ACHN (cell line): ENCODE data around the gene ADI1.
A peak's percentile ranks its signal among the peaks of the same experiment; 100 is the strongest.

ENCODE experiments used
- DNase-seq: peaks from one replicate; pipeline ENCODE4 v3.0.0-alpha.2; 2015
- in situ Hi-C: cut with HindIII; loops from 2 replicates; pipeline ENCODE4 v1.10.0; 2017; ENCODE audit warnings: low sequenced_read_pairs, low pct_ligation_motif_present, low pct_unique_long_range_greater_than_20kb

The ADI1 gene

DNA sequence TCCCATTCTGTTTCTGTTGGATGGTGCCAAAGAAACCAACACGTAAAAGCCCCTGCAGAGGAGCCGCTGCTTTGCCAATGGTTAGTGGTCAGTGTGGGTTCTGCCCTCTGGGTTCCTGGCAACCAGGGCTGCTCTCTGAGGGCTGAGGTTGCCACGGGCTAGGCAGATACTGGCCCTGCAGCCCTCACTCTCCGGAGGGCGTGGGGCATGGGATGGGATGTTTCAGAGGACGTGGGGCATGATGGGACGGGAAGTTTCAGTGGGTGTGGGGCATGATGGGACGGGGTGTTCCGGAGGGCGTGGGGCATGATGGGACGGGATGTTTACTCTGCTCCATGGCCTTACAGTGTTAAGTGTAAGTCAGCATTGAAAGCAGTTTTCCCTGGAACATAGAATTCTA lies 34.2 kb downstream of the ADI1 start:
- DNase-seq: no peak

DNA sequence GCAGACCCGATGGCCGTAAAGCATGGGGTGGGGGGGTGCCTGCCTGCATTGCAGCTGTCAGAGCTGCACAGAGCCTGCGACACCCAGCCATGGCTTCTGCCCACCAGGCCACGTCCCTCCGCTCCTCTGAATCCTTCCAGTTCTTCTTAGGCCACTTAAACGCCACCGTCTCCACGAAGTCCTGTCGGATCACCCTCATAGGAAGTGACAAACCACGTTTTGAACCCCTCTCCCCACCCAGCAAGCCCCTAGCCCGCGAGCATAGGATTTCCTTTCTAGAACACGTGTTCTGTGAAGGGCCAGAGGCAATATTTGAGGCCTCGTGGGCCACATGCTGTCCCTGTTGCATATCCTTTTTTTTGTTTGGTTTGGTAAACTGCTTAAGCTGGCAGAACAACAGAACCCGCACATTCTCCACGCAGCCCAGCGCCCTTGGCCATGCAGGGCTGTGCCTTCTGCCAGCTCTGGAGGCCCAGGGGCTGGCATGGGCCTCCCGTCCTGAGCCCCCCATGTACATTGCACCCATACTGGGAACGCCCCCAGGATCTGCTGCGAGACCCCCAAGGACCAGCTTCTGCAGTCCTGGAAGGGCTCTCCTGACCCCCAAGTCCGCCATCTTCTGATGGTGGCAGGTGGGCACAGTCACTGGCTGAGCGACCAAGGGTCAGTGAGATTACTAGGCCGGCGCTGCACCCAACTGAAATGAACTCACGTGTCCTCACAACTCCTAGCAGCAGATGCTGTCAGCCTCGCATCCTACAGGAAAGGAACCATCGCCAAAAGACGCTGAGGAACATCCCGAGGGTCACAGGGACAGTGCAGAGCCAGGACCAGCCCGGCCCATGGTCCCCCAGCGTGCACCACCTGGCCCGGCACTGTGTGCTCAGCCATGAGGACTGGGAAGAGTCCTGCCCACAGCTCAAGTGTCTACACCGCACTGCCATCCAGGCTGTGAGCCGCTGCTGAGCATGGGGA lies 35.1 kb downstream of the ADI1 start:
- in situ Hi-C loops: no loop called here
- no peak for DNase-seq

More for the DNA sequence above, 34.2 kb downstream of the ADI1 start:
- in situ Hi-C loops: no loop called here

DNA sequence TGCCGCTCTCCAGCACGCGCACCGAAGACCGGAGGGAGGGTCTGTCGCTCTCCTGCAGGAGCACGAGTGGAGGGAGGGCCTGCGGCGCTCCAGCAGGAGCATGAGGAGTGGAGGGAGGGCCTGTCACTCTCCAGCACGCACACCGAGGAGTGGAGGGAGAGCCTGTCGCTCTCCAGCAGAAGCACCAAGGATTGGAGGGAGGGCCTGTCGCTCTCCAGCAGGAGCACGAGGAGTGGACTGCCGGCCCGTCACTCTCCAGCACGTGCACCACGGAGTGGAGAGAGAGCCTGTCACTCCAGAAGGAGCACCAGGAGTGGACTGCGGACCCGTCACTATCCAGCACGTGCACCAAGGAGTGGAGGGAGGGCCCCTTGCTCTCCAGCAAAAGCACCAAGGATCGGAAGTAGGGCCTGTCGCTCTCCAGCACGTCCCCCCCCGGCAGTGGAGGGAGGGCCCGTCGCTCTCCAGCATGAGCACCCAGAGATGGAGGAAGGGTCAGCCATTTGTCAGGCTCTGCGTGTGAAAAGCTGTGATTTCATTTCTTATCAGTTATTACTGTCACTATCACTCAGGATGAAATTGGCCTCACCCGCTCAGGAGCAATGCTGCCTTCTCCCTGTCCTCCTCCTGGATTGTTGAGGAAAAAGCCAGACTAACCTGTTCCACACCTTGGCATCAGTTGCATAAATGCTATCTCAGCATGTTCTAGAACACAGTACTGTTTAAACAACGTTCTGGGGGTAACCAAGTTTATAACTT lies 35.9 kb downstream of the ADI1 start:
- in situ Hi-C loops: no loop called here
- DNase-seq: no peak

DNA sequence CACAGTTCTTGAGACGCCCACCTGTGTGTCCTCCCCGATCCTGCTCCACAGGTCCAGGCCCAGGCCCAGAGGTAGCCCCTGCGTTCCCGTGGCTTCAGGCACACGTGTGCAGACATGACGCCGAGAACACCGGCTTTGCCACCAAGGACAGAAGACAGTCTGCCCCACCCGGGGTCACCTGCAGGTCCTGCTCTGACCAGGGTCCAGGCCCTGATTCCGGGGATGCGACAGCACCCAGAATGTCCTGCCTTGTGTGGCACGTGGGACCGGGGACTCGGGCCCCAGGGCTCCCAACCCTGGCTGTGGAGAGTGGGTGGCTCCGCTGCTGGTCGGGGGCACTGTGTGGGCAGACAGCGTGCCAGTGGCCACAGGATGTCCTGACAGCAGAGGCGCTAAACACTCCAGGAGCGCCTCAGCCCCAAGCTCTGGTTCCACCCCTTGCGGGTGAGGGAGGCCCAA lies 36.9 kb downstream of the ADI1 start:
- DNase-seq: no peak
- in situ Hi-C loops: no loop called here

DNA sequence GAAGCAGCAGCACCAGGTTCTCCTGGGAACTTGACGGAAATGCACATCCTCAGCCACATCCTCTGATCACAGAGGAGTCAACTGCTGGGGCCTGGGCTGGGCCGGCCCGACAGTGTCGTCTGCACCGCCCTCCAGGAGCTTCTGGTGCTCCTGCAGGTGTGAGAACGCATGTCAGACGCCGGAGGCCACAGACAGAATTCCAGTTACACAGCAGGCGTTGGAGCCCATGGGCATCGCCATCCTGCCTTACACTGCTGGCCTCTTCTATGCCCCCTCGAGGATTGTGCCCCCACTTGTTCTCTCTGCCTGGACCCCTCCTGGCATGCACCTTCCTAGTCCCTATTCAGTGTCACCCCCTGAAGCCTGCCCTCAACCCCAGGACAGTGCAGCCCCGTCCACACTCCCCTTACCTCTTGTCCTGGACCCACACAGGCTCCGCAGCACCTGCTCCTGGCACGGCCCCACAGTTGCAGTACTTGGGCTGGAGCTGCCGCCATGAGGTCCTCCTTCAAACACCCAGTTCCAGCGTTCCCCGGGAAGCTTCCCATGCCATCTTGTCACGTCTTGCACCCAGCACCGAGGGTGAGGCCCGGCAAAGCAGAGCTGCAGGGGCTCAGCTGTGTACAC lies 37.5 kb downstream of the ADI1 start:
- no peak for DNase-seq
- in situ Hi-C loops: no loop called here

DNA sequence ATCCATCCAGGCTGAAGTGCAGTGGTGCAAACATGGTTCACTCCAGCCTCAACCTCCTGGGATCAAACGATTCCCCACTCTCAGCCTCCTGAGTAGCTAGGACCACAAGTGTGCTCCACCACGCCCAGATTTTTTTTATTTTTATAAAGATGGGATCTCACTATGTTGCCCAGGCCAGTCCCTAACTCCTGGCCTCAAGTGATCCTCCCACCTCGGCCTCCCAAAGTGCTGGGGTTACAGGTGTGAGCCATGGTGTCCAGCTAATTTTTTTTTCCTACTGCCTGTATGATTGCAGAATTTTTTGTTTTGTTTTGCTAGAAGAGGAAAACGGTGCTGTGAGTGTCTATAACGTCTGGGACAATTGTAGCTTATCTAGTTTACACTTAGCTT lies 38.3 kb downstream of the ADI1 start:
- in situ Hi-C loops: no loop called here
- no peak for DNase-seq

DNA sequence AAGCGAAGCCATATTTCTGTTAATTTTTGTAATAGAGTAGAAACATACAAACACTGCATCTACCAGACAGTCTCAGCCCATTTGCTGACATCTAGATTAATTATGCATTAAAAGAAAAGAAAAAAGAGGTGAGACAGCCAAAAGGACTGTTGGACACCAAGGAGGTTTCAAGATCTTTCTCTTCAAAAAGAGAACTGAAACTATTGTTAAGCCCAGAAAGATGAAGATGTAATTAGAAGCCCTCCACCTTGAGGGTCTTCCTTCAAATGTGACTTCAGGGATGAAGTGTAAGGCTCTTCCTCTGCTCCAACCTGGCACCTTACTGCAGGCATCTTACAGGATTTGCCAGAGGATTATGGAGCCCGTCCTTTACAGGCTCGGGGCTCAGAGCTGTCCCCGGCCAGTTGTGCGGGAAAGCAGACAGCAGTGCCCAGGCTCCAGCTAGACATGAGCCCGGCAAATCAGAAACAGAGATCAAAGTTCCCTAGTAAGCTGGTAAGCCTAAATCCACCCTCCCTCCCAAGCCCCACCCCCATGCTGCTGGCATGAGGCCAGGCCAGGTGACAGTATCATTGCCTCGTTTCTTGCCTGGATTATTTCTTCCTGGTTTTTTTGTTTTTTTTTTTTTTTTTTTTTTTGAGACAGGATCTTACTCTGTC lies 38.9 kb downstream of the ADI1 start:
- DNase-seq: no peak
- in situ Hi-C loops: no loop called here

DNA sequence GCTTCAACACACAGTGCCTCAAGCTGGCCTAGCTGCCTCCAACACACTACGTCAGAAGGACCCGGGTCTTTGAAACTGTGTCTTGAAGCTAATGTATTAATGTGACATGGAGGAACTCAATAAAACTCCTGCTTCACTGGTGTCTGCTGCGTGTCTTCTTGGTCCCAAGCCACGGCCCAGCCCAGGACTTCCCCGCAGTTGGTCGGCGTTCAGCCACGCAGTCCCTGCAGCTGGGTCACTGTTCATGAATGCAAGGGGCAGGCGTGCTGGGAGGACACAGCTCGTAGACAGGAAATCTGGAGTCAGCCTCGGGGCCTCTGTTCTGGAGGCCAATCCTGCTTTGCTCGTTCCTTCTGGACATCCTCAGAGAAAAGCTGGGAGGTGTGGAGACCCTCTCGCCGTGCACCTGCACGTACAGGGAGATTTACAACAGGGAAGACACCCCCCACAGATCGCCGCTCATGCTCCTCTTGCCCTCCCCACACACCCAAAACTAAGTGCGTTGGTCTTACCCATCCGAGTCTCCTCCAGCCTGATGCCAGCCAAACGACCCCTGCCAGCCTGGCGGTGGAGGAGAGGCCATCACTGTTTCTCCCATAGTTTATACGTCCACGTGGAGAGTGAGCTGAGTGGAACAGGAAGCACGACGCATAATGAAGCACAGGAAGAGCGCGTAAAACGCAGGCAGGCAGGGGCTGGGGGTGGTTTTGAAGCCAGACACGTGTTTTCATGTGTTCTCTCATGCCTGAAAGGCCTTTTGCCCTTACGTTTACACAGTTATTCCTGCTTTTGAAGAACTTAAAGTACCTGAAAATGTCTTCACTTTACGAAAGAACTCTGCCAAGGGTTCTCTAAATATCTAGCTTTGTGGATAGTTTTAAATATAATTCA lies 39.7 kb downstream of the ADI1 start:
- DNase-seq: no peak
- in situ Hi-C loops: no loop called here

DNA sequence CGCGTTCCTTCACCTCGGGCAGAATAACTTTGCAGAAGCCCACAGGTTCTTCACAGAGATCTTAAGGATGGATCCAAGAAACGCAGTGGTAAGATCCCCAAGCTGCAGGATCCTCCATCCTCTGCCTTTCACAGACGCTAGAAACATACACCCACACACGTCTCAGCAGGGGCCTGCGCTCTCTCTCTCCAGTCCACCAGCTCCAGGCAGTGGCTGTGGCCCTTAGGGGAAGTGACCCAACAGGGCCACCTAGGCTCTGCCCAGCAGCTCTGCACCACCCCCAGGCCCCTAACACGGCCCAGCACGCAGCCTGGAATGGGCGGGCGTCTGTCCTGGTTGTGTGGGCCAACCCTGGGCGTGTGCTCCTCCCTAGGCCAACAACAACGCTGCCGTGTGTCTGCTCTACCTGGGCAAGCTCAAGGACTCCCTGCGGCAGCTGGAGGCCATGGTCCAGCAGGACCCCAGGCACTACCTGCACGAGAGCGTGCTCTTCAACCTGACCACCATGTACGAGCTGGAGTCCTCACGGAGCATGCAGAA lies 40.4 kb downstream of the ADI1 start:
- in situ Hi-C loops: no loop called here
- DNase-seq: no peak

DNA sequence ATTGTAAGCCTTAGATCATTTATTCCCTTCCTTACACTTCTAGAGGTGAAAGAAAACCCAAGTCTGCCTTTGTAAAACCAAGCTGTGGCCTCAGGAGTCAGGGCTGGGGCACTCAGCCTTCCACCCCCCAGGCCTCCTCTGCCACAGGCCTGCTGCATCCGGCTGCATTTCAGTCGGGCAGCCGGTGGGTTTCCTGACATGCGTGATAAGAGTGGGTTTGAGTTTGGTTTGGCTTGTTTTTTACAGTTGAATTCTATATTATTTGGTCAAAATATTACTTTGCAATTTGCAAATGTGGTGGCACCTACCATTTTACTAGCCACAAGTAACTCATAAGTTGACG lies 42.4 kb downstream of the ADI1 start:
- in situ Hi-C loops: no loop called here
- DNase-seq: no peak

DNA sequence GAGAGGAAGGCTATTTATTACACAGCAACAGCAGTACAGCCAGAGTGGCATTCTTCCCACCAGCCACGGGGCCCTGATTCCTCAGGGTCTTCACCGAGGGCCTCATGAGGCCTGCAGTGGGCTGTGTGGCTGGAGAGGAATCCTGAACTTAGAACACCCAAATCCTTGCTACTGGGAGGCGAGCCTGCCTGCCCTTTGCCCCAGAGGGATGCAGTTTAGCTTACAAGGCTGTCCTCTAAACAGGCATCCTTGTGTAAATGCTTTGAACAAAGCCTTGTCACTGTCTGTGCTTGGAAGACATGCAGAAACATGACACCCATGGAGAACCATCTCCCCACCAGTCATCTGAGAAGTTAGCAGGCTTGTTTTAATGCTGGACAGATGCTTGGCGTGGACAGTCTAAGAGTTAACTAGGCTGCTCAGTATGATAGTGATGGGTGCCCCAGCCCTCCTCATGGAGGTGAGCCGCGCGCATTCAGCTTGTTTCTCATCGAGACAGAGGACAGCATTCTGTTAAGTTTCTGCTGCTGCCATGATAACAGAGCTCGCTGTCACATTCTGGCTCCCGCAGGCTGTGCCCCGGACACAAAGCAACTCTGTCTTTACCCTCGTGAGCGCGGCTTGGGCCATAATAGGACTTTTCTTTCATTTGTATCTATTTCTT lies 42.9 kb downstream of the ADI1 start:
- in situ Hi-C loops: no loop called here
- no peak for DNase-seq

DNA sequence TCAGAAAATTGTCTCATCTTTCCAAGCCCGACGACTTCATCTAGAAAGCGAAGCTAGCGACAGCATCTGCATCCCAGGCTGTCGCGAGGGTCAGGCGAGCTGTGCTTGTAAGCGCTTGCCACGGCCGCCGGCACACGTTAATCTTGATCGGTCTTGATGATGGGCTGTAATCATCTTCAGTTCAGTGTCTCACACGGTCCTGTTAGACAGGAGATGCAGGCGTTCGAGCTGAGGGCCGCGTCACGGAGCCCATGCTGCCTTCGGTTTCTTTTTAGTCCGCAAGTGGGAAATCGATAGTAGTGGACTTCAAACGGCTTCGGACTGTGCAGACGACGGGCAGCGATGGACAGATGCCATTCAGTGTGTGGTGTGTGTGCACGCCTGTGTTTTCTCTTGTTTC lies 43.6 kb downstream of the ADI1 start:
- in situ Hi-C loops: no loop called here

DNA sequence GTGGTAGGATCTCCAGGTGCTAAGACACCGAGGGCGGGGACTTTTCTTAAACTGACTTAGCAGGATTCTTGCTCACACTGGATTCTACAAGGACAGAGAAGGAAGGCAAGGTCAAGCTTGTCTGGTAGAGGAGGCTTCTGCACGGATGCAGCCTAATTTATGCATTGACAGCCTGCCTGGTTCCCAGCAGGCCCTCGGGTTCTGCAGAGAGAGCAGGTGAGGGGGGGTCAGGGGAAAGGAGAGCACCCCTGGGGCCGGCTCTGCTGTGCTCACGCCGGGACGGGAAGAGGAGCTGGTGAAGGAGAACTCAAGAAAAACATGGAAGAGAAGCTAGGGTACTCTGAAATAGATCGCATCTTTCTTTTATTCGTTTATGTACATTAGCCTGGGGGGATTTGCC lies 46.4 kb downstream of the ADI1 start:
- in situ Hi-C loops: no loop called here
- DNase-seq: no peak

More for the DNA sequence above, 43.6 kb downstream of the ADI1 start:
- no peak for DNase-seq

DNA sequence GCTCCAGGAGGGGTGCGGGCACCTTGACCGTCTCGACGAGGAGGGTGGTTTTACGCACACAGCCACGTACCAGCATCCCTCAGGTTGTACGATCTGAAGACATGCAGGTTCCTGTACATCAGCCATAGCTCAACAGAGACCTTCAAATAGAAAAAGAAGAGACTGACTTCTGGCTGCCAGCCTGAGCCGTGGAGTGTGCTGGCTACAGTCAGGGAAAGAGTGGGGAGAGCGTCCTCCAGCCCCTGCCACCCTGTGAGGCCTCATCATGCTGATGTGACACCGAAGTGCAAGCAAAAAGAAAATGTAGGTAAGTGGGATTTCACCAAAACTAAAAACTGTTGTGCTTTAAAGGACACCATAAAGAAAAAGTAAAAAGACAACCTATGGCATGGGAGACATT lies 47.0 kb downstream of the ADI1 start:
- in situ Hi-C loops: no loop called here
- no peak for DNase-seq

DNA sequence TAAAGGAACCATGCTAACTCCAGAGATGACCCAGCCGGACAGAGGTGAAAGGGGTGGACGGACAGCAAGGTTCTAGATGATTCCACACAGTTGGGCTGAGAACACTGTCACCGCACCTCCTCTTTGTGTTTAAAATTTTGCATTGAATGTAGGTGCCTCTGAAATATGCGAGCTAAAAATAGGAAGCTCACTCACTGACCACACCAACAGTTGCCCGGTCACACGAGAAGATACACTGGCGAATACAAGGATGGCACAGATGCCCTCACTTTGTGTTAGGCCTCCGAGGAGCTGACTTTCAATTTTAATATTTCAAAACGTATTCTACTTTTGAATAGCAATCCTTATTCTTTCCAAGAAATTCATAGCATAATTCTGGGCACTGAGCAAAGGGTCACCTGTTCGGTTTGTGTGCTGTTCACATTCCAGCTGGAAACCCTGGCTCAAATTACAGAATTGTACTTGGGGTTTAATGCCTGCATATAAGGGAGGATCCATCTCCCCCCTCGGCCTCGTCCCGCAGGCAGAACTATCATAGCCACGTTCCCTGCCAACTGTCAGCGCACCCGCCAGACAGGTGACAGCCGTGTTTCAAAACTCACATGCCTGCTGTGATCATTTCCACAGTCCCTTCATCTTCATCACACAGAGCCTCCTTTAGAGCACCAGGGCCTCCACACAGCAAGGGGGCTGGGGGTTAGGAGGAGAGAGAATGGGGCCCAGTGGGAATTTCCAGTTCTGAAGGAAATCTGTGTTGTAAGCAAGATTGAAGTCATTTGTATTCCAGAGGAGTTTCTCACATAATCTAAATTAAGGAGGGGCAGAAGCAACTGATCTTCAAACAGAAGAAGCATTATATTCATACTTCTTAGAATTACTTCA lies 48.2 kb downstream of the ADI1 start:
- in situ Hi-C loops: no loop called here
- no peak for DNase-seq

DNA sequence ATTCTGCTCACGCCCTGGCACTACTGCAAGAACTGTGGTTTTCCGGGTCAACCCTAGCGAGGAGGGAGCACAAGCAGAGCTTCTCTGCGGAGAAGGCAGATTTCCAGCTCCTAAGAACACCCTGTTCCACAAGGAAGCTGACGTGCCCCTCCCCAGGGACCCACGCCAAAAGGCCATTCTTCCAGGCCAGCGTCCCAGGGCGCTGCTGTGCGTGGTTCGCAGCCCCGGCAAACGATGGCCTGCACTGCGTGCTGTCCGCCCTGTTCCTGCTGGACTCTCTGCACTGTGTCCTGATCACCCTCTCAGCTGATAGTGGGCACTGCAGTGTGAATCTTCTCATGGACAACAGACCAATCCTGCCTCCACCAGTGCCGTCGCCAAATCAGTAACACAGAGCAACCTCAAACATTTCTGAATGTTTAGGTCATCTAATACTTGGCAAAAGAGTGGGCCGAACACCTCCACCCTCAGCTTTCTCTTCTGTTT lies 49.1 kb downstream of the ADI1 start:
- DNase-seq: peak; percentile 89

More for the DNA sequence above, 49.1 kb downstream of the ADI1 start:
- in situ Hi-C loops: no loop called here
